Measurements from ENCODE around the gene SPATA9. TPM values are rescaled to one million over a fixed set of nuclear protein-coding genes. Genes with fewer than 3 reads are reported as not detected.

The SPATA9 gene
- total and polyA plus RNA-seq, 2 donors (not counting 1 experiment from before 2014, with no cell fraction given) = not detected

- POLR2A ChIA-PET = no interaction called here
- CTCF ChIA-PET = interaction anchor here (1.0 to 1.2 kb wide), 3 partner anchors 111 to 189 kb away, joined by 3 read pairs; no protein-coding TSS in a partner anchor
- WGBS (ENCODE audit: insufficient coverage) = 96% methylated on average over 4 of the region's 5 CpGs
- H4K20me1 ChIP-seq (ENCODE audit: control insufficient read depth, insufficient read depth, low read length, poor library complexity, severe bottlenecking) = no peaks in the 10 kb centered on the region
- no peak overlapping the region for H3K4me2 ChIP-seq (replicated peaks; ENCODE audit: low read depth, low read length, poor library complexity, severe bottlenecking)
- H2AFZ ChIP-seq (ENCODE audit: insufficient read depth, low read depth, low read length, poor library complexity, severe bottlenecking) = no peak overlapping the region
- intact Hi-C loops (cut with micrococcal nuclease) = no loop called here
- no peak overlapping the region for H3K27ac ChIP-seq (ENCODE audit: low read length in 2 of 2)
- H3K27me3 ChIP-seq (replicated peaks in 1 of 4; ENCODE audit: control extremely low read depth in 1 of 4, control insufficient read depth in 3 of 4, insufficient read depth in 4 of 4, low read length in 3 of 4) = no peaks in the 10 kb centered on the region
- Mint-ChIP-seq H3K4me3 (no peak overlapping the region), H3K9me3 (ENCODE audit: insufficient read depth) (no peaks in the 10 kb centered on the region), H3K27ac (no peak overlapping the region), H3K27me3 (no peaks in the 10 kb centered on the region), H3K4me1 (no peaks in the 10 kb centered on the region)
- no peak overlapping the region for H3K9ac ChIP-seq (ENCODE audit: low read length)
- no peaks in the 10 kb centered on the region for H3K4me1 ChIP-seq (ENCODE audit: control insufficient read depth in 2 of 2, insufficient read depth in 2 of 2, low read length in 2 of 2)
- no peaks in the 10 kb centered on the region for H3K79me2 ChIP-seq (ENCODE audit: control insufficient read depth, insufficient read depth, low read length)
- TF ChIP-seq CTCF (IDR thresholded peaks at IDR 0.05) = no peak
- no peak for TF ChIP-seq EZH2 (IDR thresholded peaks at IDR 0.05; ENCODE audit: borderline replicate concordance, insufficient read depth, low read depth, low read length, poor library complexity, severe bottlenecking)
- H3K9me3 ChIP-seq (ENCODE audit: control extremely low read depth in 1 of 3, control insufficient read depth in 2 of 3, insufficient read depth in 1 of 3, low read length in 2 of 3) = no peaks in the 10 kb centered on the region
- ATAC-seq (ENCODE audit: low read depth) (no peak), DNase-seq (no peak)
- no peak overlapping the region for H3K4me3 ChIP-seq (ENCODE audit: control extremely low read depth in 1 of 5, extremely low read depth in 1 of 5, insufficient read depth in 1 of 5, low read depth in 2 of 5, low read length in 4 of 5)
- no peaks in the 10 kb centered on the region for H3K36me3 ChIP-seq (replicated peaks in 1 of 2; ENCODE audit: control extremely low read depth in 1 of 2, control insufficient read depth in 1 of 2, extremely low read depth in 1 of 2, insufficient read depth in 2 of 2, low read length in 1 of 2)
Measured at GRCh38 chr5:95669985-95670384, 12.8 kb downstream of the SPATA9 start.

- no peaks in the 10 kb centered on the region for H3K4me1 Mint-ChIP-seq
- H3K4me3 ChIP-seq (ENCODE audit: control extremely low read depth in 1 of 5, extremely low read depth in 1 of 5, insufficient read depth in 1 of 5, low read depth in 2 of 5, low read length in 4 of 5) = no peak overlapping the region
- POLR2A ChIA-PET = no interaction called here
- H3K9me3 Mint-ChIP-seq (ENCODE audit: insufficient read depth) = no peaks in the 10 kb centered on the region
- intact Hi-C loops (cut with micrococcal nuclease) = no loop called here
- no peak overlapping the region for H2AFZ ChIP-seq (ENCODE audit: insufficient read depth, low read depth, low read length, poor library complexity, severe bottlenecking)
- no peak overlapping the region for H3K9ac ChIP-seq (ENCODE audit: low read length)
- no peaks in the 10 kb centered on the region for H3K27me3 Mint-ChIP-seq
- CTCF ChIA-PET = interaction anchor here (1.0 to 1.2 kb wide), 2 partner anchors 112 to 178 kb away, joined by 3 read pairs; no protein-coding TSS in a partner anchor
- no peak overlapping the region for H3K27ac Mint-ChIP-seq
- no peaks in the 10 kb centered on the region for H3K79me2 ChIP-seq (ENCODE audit: control insufficient read depth, insufficient read depth, low read length)
- no peaks in the 10 kb centered on the region for H4K20me1 ChIP-seq (ENCODE audit: control insufficient read depth, insufficient read depth, low read length, poor library complexity, severe bottlenecking)
- TF ChIP-seq EZH2 (IDR thresholded peaks at IDR 0.05; ENCODE audit: borderline replicate concordance, insufficient read depth, low read depth, low read length, poor library complexity, severe bottlenecking) (no peak), CTCF (IDR thresholded peaks at IDR 0.05) (no peak)
- H3K27me3 ChIP-seq (replicated peaks in 1 of 4; ENCODE audit: control extremely low read depth in 1 of 4, control insufficient read depth in 3 of 4, insufficient read depth in 4 of 4, low read length in 3 of 4) = no peaks in the 10 kb centered on the region
- 89% methylated on average over 3 of the region's 4 CpGs for WGBS (ENCODE audit: insufficient coverage)
- H3K36me3 ChIP-seq (replicated peaks in 1 of 2; ENCODE audit: control extremely low read depth in 1 of 2, control insufficient read depth in 1 of 2, extremely low read depth in 1 of 2, insufficient read depth in 2 of 2, low read length in 1 of 2) = no peaks in the 10 kb centered on the region
- no peak overlapping the region for H3K4me3 Mint-ChIP-seq
- H3K4me2 ChIP-seq (replicated peaks; ENCODE audit: low read depth, low read length, poor library complexity, severe bottlenecking) = no peak overlapping the region
- no peaks in the 10 kb centered on the region for H3K4me1 ChIP-seq (ENCODE audit: control insufficient read depth in 2 of 2, insufficient read depth in 2 of 2, low read length in 2 of 2)
- no peak for ATAC-seq (ENCODE audit: low read depth)
- no peak for DNase-seq
- no peaks in the 10 kb centered on the region for H3K9me3 ChIP-seq (ENCODE audit: control extremely low read depth in 1 of 3, control insufficient read depth in 2 of 3, insufficient read depth in 1 of 3, low read length in 2 of 3)
- no peak overlapping the region for H3K27ac ChIP-seq (ENCODE audit: low read length in 2 of 2)
Measured at GRCh38 chr5:95669540-95669939, 13.3 kb downstream of the SPATA9 start.

All from B cell (primary cell).